Kidney capillary endothelial cell (primary cell): ENCODE measurements around the gene MARVELD1.
"Not testable (repeated sequence)": the region's sequence is repeated elsewhere in the genome, so short reads cannot be mapped to it uniquely, and the experiment has no call there.

Experiments
- DNase-seq: peaks from one replicate; pipeline ENCODE4 v3.0.0-alpha.2; 2018; ENCODE audit warnings: low spot score

MARVELD1 gene

GRCh38 chr10:97713339-97713825, at the start of gene MARVELD1:
Gene MARVELD1 (plus strand): TSS chr10:97713730. CDS start chr10:97713877, 147 bp downstream.
- no peak for DNase-seq

GRCh38 chr10:97664282-97664850, 49.2 kb upstream of the MARVELD1 start:
- no peak for DNase-seq

GRCh38 chr10:97666992-97667391, 46.5 kb upstream of the MARVELD1 start:
- no peak for DNase-seq

DNA sequence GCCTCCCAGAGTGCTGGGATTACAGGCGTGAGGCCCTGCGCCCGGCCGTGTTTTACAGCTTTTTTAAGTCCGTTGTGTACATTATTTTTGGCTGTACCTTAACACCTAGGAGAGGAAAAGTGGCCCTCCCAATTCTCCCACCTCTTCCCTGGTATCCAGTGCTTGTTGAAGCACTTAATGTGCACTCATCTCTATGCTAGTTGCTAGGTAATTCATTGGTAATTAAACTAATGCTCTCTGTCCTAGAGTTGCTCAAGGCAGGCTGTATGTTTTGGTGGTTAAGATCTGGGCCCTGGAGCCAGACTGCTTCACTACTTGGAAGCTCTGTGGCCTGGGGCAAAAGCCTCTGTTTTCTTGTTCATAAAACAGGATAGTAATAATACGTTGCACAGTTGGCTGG, 46.1 kb upstream of the MARVELD1 start:
- DNase-seq, result no peak

DNA sequence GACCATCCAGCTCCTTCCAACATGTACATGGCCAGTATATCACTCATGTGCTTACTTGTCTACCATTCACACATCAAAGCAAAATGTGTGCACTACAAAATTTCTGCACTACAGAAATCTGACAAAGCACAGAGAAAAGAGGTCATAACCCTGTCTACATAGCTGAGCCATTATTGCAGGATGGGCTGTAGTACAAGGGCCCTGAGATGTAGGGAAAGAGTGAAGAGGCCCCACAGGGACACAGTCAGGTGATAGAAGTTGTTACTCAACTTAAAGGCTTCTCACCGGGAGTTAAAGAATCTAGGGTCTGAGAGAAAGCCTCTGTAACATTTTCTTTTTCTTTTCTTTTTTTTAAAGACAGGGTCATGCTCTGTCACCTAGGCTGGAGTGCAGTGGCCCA, 44.0 kb upstream of the MARVELD1 start:
- DNase-seq, result no peak

DNA sequence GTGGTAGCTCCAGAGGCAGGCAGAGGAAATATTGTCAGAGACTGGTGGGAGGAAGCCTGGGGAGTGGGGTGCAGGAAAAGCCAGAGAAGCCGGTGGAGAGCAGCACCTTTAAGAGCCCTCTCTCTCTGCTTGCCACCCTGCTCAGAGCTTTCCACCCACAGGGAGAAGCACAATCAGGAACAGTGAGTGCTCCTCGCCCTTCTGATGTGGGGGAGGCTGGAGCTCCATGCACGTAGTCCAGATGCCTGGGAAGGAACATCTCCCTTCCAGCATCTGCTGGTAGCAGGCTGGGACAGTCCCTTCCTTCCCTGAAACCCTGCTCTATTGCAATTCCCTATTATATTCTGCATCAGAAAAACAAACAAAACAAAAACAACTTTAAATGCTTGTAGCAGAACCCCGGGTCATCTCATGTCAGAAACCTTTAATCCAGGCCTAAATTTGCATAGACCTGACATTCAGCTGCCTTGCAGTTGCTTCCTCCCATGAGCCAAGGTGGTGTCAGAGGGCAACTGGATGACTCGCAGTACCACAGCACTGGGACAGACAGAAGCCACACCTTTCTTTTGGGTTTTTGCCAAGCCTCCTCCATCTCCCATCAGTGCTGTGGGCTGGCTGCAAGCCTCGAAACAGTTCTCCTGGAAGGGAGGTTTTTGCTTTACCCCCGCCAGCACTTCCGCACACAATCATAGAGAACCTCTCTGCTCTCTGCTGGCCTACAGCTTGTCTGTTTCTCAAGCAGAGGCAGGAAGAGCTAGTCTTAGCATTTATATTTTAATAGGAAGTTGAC, 39.6 kb upstream of the MARVELD1 start:
- DNase-seq, result no peak

DNA sequence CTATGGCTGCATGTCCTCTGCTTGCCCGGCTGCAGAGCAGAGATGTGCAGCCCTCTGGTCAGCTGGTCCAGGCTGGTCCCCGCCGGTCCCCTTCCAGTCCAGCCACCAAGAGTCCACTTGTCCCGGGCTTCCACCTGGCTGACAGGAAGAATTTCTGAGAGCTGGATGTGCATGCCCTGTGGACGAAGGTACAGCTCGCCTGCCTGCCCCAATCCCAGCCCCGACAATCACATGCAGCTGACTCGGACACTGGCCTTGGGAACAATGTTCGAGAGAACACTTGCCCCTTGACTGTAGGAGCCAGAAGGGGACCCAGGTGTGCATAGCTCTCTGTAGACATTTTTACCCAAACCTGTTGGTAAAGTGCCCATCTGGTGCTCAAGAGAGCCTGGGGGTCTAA, 38.3 kb upstream of the MARVELD1 start:
- DNase-seq, result no peak

- peak; percentile 46 for DNase-seq
These were observed 36.6 kb upstream of the MARVELD1 start for GRCh38 chr10:97676770-97677581.

- no peak for DNase-seq
These were observed 33.9 kb upstream of the MARVELD1 start for GRCh38 chr10:97679594-97679993.

- no peak for DNase-seq
These were observed 31.5 kb upstream of the MARVELD1 start for GRCh38 chr10:97682042-97682441.

- peak; percentile 36 for DNase-seq
These were observed 29.8 kb upstream of the MARVELD1 start for GRCh38 chr10:97683556-97684367.

- not testable (repeated sequence) for DNase-seq
These were observed 29.2 kb upstream of the MARVELD1 start for GRCh38 chr10:97684368-97684713.

- DNase-seq, result no peak
These were observed 28.6 kb upstream of the MARVELD1 start for GRCh38 chr10:97684866-97685394.

- DNase-seq, result no peak
These were observed 28.1 kb upstream of the MARVELD1 start for GRCh38 chr10:97685395-97685958.

- DNase-seq, result no peak
These were observed 27.1 kb upstream of the MARVELD1 start for GRCh38 chr10:97686301-97686961.

DNA sequence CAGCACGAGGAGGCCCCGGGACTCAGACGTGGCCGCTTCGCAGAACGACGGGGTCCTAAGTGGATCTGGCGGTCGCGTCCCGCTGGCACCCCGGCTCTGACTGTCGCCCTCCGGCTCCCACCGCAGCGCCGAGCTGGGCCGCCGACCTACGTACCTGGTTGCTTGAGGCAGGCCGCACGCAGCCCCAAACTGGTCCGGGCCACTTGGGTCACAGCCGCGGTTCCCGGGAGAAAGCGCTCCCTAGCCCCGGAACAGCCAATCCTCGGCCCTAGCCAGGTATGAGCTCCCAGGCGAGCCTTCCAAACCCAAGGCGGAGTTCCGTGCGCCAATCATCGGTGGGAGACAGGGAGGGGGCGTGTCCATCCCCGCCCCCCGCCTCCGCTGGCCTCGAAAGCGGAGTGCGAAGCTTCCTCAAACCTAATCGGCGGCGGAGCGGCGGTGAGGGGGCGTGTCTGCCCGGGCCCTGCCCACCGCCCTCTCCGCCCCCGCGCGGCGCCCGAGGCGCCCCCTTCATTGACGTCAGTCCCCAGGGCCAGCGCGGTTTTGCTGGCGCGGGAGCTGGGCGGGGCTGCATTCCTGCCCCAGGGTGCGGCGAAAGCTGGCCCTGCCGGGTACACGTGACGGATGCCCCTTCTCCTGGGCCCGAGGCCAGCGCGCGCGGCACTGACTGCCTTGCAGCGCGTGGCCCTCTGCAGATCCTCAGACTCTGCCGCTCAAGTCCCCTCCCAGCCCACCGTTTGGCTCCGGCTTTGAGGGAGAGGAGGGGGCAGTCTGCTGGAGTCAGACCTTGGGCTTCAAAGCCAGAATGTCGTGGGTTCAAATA, 26.4 kb upstream of the MARVELD1 start, which contains the start of gene AVPI1:
AVPI1 (minus strand) TSS at position 280 of the 823 bp plus-strand sequence. CDS start 7,336 bp downstream, outside the sequence.
- DNase-seq, result peak; percentile 92

DNA sequence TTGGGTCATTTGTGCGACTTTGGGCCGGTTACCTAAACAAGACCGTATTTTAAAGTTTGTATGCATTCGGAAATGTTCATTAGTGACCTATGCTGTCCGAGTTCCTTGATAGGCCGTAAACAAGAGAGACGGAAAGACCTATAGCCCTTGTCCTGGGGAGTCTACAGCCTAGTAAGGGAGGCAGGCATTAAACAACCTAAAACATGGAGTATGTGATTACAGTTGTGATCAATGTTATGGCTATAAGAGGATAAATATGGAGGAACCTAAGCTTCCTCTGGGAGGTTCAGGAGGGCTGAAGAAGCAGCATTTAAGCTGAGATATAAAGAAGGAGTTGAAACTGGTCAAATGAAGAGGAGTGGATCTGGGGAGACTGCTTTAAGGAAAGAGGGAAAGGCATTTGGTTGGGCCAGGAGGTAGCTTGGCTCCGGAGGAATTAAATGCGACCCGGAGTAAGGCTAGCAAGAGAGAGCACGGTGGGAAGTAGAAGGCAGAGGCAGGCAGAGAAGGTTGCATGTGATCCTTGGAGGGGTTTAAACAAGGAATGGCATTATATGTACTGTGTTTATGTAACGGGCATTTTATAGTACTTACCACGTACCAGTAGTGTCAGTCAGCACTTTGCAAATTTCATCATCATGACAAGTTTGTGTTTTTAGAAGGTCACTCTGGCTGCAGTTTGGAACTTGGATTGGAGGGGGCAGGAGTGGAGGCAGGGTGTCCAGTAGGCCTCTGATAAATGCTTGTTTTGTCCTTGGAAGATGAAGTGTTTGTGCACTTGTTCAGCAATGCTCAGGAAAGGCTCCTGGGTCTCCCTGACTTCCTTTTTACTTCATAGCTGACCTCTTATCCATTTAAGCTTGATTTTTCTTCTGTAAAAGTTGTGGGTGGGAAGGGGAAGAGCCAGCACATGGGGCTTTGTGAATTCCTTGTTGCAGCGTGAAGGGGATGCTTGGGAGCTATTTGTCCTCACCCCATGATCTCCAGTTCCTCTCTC, 25.4 kb upstream of the MARVELD1 start:
- no peak for DNase-seq

GRCh38 chr10:97689559-97690020, 23.9 kb upstream of the MARVELD1 start:
- DNase-seq, result no peak
